Breast epithelium (tissue), 3 donors: Measurements from ENCODE around the gene IL18RAP.

ENCODE experiments used
- CTCF ChIP-seq, 3 donors: fragments of 450-650 bp; IDR thresholded peaks; one replicate each; pipeline ENCODE4 v1.5.1; 2016 to 2017; ENCODE audit warnings: antibody characterized with exemption in 3 of 3, mild to moderate bottlenecking in 3 of 3, moderate library complexity in 3 of 3
- POLR2A ChIP-seq: fragments of 450-650 bp; IDR thresholded peaks from one replicate; pipeline ENCODE4 v1.6.1; 2016; ENCODE audit warnings: antibody characterized with exemption, mild to moderate bottlenecking, moderate library complexity

DNA sequence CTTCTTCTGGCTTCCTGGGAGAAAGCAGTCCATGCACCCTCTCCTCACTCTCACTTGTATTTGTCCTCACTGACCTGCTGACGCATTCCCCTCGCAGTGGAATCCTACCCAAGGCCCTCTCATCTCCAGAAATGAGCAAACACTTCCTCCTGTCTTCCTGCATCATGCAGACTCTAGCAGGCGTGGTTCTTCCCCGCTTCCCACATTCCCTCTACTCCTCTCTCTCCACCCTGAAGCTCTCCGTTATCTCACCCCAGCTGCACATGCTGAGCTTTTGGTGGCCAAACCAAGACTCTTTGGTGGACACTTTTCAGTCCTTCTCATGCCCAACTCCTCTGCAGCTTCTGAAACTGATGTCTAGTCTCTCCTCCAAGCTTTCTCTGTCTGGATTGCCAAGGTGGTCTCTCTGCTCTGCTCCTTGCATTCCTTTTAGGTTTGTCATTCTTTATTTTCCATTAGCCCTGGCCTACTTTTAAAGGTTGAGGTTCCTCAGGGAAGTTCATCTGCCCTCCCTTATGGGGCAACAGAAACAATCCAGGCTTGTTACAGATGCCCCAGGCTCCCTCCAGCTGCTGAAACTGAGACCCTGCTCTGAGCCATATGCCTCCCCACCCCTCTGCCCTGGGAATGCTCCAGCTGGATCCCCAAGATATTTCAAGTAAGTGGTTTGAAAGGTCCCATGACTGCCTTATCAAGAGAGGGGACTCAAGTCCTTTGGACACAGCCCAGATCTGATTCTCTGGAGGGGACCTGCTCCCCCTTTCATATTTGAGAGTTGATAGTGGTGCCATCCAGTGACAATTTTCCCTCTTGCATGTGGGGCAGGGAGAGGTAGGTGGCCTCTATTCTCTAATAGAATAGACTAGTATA, 835 bp upstream of the IL18RAP start:
- TF ChIP-seq CTCF (IDR thresholded peaks at IDR 0.05) (no peak), POLR2A (no peak)
